HG03520 (cell line): Measurements from ENCODE around the gene COG8.
"Not testable (repeated sequence)": the region's sequence is repeated elsewhere in the genome, so short reads cannot be mapped to it uniquely, and the experiment has no call there.

Experiments used
- ATAC-seq: cut with Tn5 transposase; IDR thresholded peaks from one replicate; pipeline ENCODE4 v1.9.1; 2021; ENCODE audit warnings: mild to moderate bottlenecking, moderate library complexity; ENCODE audit not compliant: unreplicated experiment

The COG8 gene

GRCh38 chr16:69294051-69294450 lies 45.3 kb downstream of the COG8 start:
- ATAC-seq, result no peak

- ATAC-seq, result no peak
Observed at GRCh38 chr16:69293401-69293800, 46.0 kb downstream of the COG8 start.

- ATAC-seq, result not testable (repeated sequence)
Observed at GRCh38 chr16:69291657-69292056, 47.7 kb downstream of the COG8 start.

GRCh38 chr16:69286941-69287713 lies 52.2 kb downstream of the COG8 start:
- ATAC-seq, result no peak

GRCh38 chr16:69285240-69285639 lies 54.1 kb downstream of the COG8 start:
- no peak for ATAC-seq

- ATAC-seq, result no peak
Observed at GRCh38 chr16:69283851-69284250, 55.5 kb downstream of the COG8 start.

GRCh38 chr16:69277413-69277812 lies 62.0 kb downstream of the COG8 start:
- no peak for ATAC-seq
